Epithelial cell of esophagus (primary cell): ENCODE results near the gene NTMT1.

Experiments
- DNase-seq: peaks from one replicate; pipeline ENCODE4 v3.0.0; 2010; ENCODE audit warnings: low read depth
- H3K4me3 ChIP-seq: 2 replicates; pipeline ENCODE4 v1.5.1; 2011; ENCODE audit warnings: mild to moderate bottlenecking, low read length, control low read depth
- TF ChIP-seq, protein P1 (sequence below): IDR thresholded peaks from 2 replicates; pipeline ENCODE4 v1.5.1; 2011; ENCODE audit warnings: low read depth, mild to moderate bottlenecking, low read length, control low read depth, inconsistent platforms; ENCODE audit not compliant: insufficient read depth; ENCODE audit errors: missing control alignments

NTMT1 gene

DNA sequence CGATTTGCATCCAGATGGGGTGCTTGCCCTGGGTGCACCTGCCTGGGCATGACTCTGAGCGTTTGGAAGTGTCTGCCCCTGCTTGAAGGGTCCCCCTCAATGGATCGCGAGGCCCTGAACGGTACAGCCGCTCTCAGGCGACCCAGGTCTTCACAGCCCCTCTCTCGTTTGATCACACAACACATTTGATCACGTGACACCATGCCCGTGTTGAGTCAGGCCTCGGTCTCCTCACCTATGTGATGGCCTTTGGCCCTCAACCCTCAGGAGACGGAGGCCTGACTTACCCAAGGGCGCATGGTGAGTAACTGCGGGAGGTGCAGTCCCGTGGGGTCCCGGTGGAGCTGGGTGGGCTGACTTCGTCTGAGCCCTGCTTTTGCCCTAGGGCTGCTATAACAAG, 18.9 kb downstream of the NTMT1 start:
- TF ChIP-seq, protein P1, sequence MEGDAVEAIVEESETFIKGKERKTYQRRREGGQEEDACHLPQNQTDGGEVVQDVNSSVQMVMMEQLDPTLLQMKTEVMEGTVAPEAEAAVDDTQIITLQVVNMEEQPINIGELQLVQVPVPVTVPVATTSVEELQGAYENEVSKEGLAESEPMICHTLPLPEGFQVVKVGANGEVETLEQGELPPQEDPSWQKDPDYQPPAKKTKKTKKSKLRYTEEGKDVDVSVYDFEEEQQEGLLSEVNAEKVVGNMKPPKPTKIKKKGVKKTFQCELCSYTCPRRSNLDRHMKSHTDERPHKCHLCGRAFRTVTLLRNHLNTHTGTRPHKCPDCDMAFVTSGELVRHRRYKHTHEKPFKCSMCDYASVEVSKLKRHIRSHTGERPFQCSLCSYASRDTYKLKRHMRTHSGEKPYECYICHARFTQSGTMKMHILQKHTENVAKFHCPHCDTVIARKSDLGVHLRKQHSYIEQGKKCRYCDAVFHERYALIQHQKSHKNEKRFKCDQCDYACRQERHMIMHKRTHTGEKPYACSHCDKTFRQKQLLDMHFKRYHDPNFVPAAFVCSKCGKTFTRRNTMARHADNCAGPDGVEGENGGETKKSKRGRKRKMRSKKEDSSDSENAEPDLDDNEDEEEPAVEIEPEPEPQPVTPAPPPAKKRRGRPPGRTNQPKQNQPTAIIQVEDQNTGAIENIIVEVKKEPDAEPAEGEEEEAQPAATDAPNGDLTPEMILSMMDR: no peak
- DNase-seq: no peak
- H3K4me3 ChIP-seq: no peak overlapping the region

DNA sequence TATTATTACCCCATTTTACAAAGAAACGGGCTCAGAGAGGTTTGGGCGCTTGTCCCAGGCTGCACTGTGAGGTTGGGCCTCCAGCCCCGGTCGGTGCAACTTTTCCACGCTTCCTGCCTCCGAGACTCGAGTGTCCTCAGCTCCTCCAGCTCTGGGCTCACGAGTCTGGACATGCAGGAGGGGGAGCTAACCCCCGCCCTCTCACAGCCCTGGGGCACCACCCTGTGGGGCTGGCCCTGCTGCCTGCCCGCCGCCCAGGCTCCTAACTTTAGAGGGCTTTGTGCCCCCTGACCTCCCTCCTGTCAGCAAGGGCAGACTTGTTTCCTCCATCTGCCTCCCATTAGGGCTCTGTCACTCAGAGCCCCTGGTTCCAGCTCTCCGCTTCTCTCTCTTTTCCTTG, 20.3 kb downstream of the NTMT1 start:
- no peak overlapping the region for H3K4me3 ChIP-seq
- no peak for DNase-seq
- TF ChIP-seq, protein P1: no peak

- no peak overlapping the region for H3K4me3 ChIP-seq
- DNase-seq: no peak
- TF ChIP-seq, protein P1: no peak
These were observed 20.7 kb downstream of the NTMT1 start for GRCh38 chr9:129646654-129647053.

GRCh38 chr9:129647635-129648034, 21.7 kb downstream of the NTMT1 start:
- no peak overlapping the region for H3K4me3 ChIP-seq
- TF ChIP-seq, protein P1: no peak
- DNase-seq: no peak

DNA sequence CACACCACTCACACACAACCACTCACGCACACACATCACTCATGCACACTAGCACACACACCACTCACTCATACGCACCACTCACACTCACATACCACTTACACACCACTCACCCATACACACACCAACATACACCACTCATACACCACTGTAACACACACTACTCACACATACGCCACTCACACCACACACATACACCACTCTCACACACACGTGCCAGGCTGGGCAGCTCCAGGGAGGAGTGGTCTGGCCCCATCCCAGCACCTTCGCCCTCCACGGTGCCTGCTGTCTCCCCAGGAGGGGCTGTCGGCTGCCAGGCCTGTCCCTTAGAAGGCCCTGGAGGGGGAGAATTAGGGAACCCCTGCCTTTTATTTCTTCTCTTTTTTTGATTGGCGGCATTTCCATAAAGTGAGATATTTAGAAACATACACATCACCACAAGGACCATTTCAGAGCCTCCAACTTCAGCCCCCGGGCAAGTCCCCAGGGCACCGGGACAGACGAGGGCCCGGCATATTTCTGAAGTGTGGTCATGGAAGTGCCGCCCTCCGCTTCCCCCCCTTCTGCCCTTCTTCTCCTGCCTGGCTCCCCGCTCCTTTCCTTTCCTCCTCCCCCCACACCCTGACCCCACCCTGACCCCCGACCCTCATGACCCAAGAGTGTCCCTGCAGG, 22.3 kb downstream of the NTMT1 start:
- no peak overlapping the region for H3K4me3 ChIP-seq
- no peak for DNase-seq
- TF ChIP-seq, protein P1: no peak

DNA sequence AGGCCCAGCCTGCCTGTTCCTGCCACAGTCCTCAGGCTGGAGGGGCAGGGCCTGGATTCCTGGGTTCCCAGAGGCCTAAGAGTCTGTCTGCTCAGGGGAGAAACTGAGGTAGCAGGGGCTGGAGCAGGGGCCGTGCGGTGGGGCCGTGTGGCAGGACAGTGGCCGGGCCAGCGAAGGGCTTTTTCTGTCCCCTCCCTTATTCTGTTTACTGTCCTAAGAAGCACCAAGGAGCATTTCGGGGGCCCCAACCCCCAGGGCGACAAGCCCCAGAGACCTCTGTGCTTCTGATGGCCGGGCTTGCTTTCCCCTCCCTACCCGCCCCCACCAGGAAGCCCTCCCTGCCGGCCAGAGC, 22.8 kb downstream of the NTMT1 start:
- TF ChIP-seq, protein P1: no peak
- no peak overlapping the region for H3K4me3 ChIP-seq
- no peak for DNase-seq
